CD8-positive, alpha-beta memory T cell (primary cell): ENCODE measurements around the gene HMGXB4. TPM values are rescaled to one million over a fixed set of nuclear protein-coding genes. Genes with fewer than 3 reads are reported as not detected.

Experiments used
- CTCF ChIA-PET: fragments of 350-600 bp; sonication (Branson Sonifier 250); formaldehyde crosslinking; loops from one replicate; lab custom pipeline; 2021; ENCODE audit warnings: antibody characterized with exemption; lab: Charles Lee
- POLR2A ChIA-PET: fragments of 350-600 bp; sonication (Branson Sonifier 250); formaldehyde crosslinking; loops from one replicate; lab custom pipeline; 2021; ENCODE audit warnings: antibody characterized with exemption; lab: Charles Lee
- DNase-seq, 5 donors: peaks; one replicate each; pipeline versions ENCODE4 v3.0.0 to v3.0.0-alpha.2; 2020 to 2022; ENCODE audit warnings: mixed read lengths in 1 of 5
- H3K27ac ChIP-seq: one replicate; pipeline ENCODE4 v1.7.0; 2013; ENCODE audit warnings: low read depth, mild to moderate bottlenecking, low read length, moderate library complexity
- H3K27me3 ChIP-seq: 2 replicates; pipeline ENCODE4 v1.7.0; 2013; ENCODE audit warnings: low read length, mild to moderate bottlenecking; ENCODE audit not compliant: insufficient read depth, poor library complexity, severe bottlenecking
- H3K36me3 ChIP-seq: 2 replicates; pipeline ENCODE4 v1.7.0; 2013; ENCODE audit warnings: mild to moderate bottlenecking, low read length, moderate library complexity; ENCODE audit not compliant: insufficient read depth
- H3K4me1 ChIP-seq: 2 replicates; pipeline ENCODE4 v1.7.0; 2013; ENCODE audit warnings: mild to moderate bottlenecking, low read length, moderate library complexity; ENCODE audit not compliant: insufficient read depth
- H3K4me3 ChIP-seq: 2 replicates; pipeline ENCODE4 v1.7.0; 2013; ENCODE audit warnings: mild to moderate bottlenecking, low read length
- H3K9me3 ChIP-seq: 2 replicates; pipeline ENCODE4 v1.7.0; 2013; ENCODE audit warnings: mild to moderate bottlenecking, low read length
- H3K27ac Mint-ChIP-seq, 8 donors: one replicate each; pipeline ENCODE4 v1.8.0; 2020 to 2021; ENCODE audit warnings: mixed read lengths in 8 of 8, mild to moderate bottlenecking in 6 of 8, inconsistent platforms in 3 of 8, moderate library complexity in 3 of 8
- H3K27me3 Mint-ChIP-seq, 2 donors: one replicate each; pipeline ENCODE4 v1.8.0; 2020 to 2021; ENCODE audit warnings: mixed read lengths in 2 of 2, mild to moderate bottlenecking in 1 of 2, moderate library complexity in 1 of 2
- H3K36me3 Mint-ChIP-seq, 3 donors: one replicate each; pipeline ENCODE4 v1.8.0; 2020 to 2021; ENCODE audit warnings: mixed read lengths in 3 of 3, inconsistent platforms in 1 of 3, mild to moderate bottlenecking in 1 of 3
- H3K4me1 Mint-ChIP-seq, 3 donors: one replicate each; pipeline ENCODE4 v1.8.0; 2020 to 2021; ENCODE audit warnings: mixed read lengths in 3 of 3, inconsistent platforms in 1 of 3, mild to moderate bottlenecking in 1 of 3
- H3K4me3 Mint-ChIP-seq, 7 donors: one replicate each; pipeline ENCODE4 v1.8.0; 2020 to 2021; ENCODE audit warnings: mixed read lengths in 7 of 7, mild to moderate bottlenecking in 6 of 7, moderate library complexity in 4 of 7, inconsistent platforms in 2 of 7
- H3K9me3 Mint-ChIP-seq, 5 donors: one replicate each; pipeline ENCODE4 v1.8.0; 2020 to 2022; ENCODE audit warnings: mixed read lengths in 5 of 5, mild to moderate bottlenecking in 3 of 5, moderate library complexity in 2 of 5, inconsistent platforms in 1 of 5
- polyA plus RNA-seq: library from polyadenylated mRNA; unstranded; fragments of 300-500 nt; fragmentation: Illumina TruSeq; gene quantifications from one replicate; pipeline ENCODE4 v1.2.3, GENCODE V29; 2021
- total RNA-seq, 2 experiments: library from RNA; stranded (reverse); gene quantifications; one replicate each; pipeline ENCODE4 v1.2.3, GENCODE V29; 2021

Gene HMGXB4
- total and polyA plus RNA-seq, 3 experiments from 2014 or later: 13.7 to 35.9 (median 35.4) TPM

DNA sequence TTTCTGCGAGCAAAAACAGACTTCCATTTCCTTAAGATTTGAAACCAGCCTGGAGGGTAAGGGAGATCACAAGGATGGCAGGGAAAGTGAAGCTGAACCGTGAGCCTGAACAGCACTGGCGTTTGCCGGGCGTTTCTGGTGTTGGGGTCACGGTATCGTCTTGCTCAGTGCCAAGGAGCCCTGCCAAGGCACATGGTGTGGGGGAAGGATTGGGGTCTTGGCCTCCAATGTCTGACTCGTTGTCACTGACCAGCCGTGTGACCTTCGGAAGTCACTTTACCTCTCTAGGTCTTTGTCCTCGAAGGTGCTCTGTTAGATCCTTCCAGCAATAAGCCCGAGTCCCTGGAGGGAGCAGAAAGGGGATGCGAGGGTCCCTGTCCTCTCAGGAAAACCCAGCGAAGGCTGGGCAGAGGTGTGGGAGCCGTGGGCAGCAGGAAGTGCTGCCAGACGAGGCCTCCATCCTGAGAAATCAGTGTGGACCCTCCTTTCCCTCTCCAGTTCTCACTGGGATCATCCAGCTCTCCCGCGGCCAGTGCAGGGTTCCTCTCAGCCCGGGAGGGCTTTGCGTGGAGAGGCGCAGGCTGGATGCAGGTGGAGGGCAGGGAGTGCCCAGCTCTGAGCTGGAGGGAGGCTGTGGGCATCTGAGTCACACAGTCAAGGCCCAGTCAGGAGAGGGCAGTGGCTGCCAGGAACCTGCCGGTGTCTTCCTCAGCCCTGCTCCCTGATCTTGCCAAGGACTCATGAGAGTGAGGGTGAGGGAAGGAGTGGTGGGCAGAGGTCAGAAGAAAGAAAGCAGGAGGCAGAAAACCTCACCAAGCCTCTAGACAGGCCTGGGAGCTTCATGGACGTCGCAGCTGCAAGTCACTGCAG, 61.3 kb downstream of the HMGXB4 start:
- POLR2A ChIA-PET: no interaction called here

DNA sequence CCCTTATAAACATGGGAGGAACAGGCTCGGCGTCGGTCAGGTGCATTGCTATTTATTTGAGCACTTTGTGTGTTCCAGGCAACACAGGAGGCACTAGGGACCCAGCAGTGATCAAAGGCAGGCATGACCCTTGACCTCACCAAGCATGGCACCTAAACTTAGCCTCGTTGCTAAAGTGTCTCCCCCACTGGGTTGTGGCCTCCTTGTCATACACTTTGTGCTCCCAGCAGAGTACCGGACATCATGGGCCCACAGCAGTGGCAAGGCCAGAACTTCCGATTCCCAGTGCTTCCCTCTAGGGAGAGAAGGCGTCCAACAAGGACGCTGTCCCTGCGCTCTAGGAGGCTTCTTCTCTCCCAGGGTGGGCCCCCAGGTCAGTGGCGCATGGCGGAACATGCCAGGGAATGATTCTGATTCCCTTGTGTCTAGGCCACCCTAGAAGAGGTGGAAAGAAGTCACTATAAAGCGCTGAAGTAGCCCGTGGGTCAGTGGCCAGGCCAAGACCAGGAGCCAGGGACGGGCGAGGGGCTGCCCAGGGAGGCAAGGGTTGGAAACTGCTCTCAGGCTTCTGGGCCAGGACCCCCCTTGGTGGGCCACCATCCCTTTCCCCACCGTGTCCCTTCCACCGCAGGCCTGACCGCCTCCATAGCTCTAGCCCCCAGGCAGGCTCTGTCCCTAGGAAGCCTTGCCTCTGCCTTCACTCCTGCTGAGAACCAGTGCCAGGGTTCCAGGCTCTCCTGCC, 62.1 kb downstream of the HMGXB4 start:
- peaks cover 6% of the 10 kb centered on the region for H3K4me1 ChIP-seq
- no peaks in the 10 kb centered on the region for H3K27me3 ChIP-seq
- POLR2A ChIA-PET: no interaction called here
- peak in 1 of 5 donors; percentile 36 for DNase-seq
- peaks cover 3 to 17% (median 14%) of the 10 kb centered on the region in 3 donors for H3K4me1 Mint-ChIP-seq
- H3K9me3 ChIP-seq: no peaks in the 10 kb centered on the region
- H3K36me3 Mint-ChIP-seq: peaks cover 0 to 79% (median 7%) of the 10 kb centered on the region in 3 donors
- H3K27ac ChIP-seq: no peak overlapping the region
- peaks cover 20% of the 10 kb centered on the region for H3K36me3 ChIP-seq
- H3K4me3 Mint-ChIP-seq: no peak overlapping the region
- H3K4me3 ChIP-seq: no peak overlapping the region
- H3K27me3 Mint-ChIP-seq: no peaks in the 10 kb centered on the region
- CTCF ChIA-PET: no interaction called here
- no peaks in the 10 kb centered on the region for H3K9me3 Mint-ChIP-seq
- peak overlapping the region in 2 of 8 donors; percentile 8 to 60 for H3K27ac Mint-ChIP-seq

More for the DNA sequence above, 61.3 kb downstream of the HMGXB4 start:
- H3K36me3 ChIP-seq: peaks cover 13% of the 10 kb centered on the region
- peaks cover 6% of the 10 kb centered on the region for H3K4me1 ChIP-seq
- peak in 1 of 5 donors; percentile 11 for DNase-seq
- CTCF ChIA-PET: no interaction called here
- no peak overlapping the region for H3K4me3 Mint-ChIP-seq
- H3K9me3 ChIP-seq: no peaks in the 10 kb centered on the region
- no peak overlapping the region for H3K4me3 ChIP-seq
- peaks cover 0 to 74% (median 4%) of the 10 kb centered on the region in 3 donors for H3K36me3 Mint-ChIP-seq
- H3K27ac Mint-ChIP-seq: peak overlapping the region in 2 of 8 donors; percentile 27 to 60
- H3K27ac ChIP-seq: no peak overlapping the region
- H3K4me1 Mint-ChIP-seq: peaks cover 6 to 24% (median 19%) of the 10 kb centered on the region in 3 donors
- H3K27me3 Mint-ChIP-seq: no peaks in the 10 kb centered on the region
- no peaks in the 10 kb centered on the region for H3K27me3 ChIP-seq
- no peaks in the 10 kb centered on the region for H3K9me3 Mint-ChIP-seq

GRCh38 chr22:35322126-35322525, 64.8 kb downstream of the HMGXB4 start:
- Histone ChIP-seq H3K36me3 (peaks cover 37% of the 10 kb centered on the region), H3K27ac (no peak overlapping the region), H3K4me3 (no peak overlapping the region), H3K4me1 (no peaks in the 10 kb centered on the region), H3K27me3 (no peaks in the 10 kb centered on the region), H3K9me3 (no peaks in the 10 kb centered on the region)
- DNase-seq: no peak
- peak overlapping the region in 1 of 8 donors; percentile 26 for H3K27ac Mint-ChIP-seq
- peaks cover 0 to 93% (median 17%) of the 10 kb centered on the region in 3 donors for H3K36me3 Mint-ChIP-seq
- CTCF ChIA-PET: interaction anchor here (1.4 kb wide), 1 partner anchor 29 kb away, joined by 3 read pairs; no protein-coding TSS in a partner anchor
- H3K27me3 Mint-ChIP-seq: no peaks in the 10 kb centered on the region
- no peaks in the 10 kb centered on the region for H3K9me3 Mint-ChIP-seq
- H3K4me1 Mint-ChIP-seq: no peaks in the 10 kb centered on the region
- peak overlapping the region in 1 of 7 donors; percentile 32 for H3K4me3 Mint-ChIP-seq
- POLR2A ChIA-PET: no interaction called here

DNA sequence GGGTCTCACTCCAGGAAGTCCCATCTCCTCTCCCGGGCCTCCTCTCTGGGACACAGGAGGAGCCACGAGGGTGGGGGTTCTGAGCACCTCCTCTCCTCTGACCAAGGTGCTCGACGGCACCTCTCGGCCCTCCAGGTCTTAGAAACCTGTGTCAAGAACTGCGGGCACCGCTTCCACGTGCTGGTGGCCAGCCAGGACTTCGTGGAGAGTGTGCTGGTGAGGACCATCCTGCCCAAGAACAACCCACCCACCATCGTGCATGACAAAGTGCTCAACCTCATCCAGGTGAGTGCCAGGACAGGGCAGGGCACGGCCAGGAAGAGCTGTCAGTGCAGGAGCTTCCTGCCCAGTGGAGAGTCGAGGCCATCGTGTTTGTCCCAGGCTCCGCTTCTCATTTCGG, 65.6 kb downstream of the HMGXB4 start:
- Histone ChIP-seq H3K4me3 (no peak overlapping the region), H3K27me3 (no peaks in the 10 kb centered on the region), H3K36me3 (peaks cover 32% of the 10 kb centered on the region), H3K9me3 (no peaks in the 10 kb centered on the region), H3K27ac (no peak overlapping the region), H3K4me1 (no peaks in the 10 kb centered on the region)
- no peaks in the 10 kb centered on the region for H3K9me3 Mint-ChIP-seq
- peaks cover 0 to 2% (median under 1%) of the 10 kb centered on the region in 3 donors for H3K4me1 Mint-ChIP-seq
- no peaks in the 10 kb centered on the region for H3K27me3 Mint-ChIP-seq
- no peak for DNase-seq
- ChIA-PET POLR2A (no interaction called here), CTCF (interaction anchor here (1.4 kb wide), 1 partner anchor 28 kb away, joined by 3 read pairs; no protein-coding TSS in a partner anchor)
- no peak overlapping the region for H3K27ac Mint-ChIP-seq
- H3K36me3 Mint-ChIP-seq: peaks cover 0 to 93% (median 17%) of the 10 kb centered on the region in 3 donors
- H3K4me3 Mint-ChIP-seq: no peak overlapping the region

- Histone ChIP-seq H3K27ac (no peak overlapping the region), H3K36me3 (peaks cover 28% of the 10 kb centered on the region), H3K4me3 (no peak overlapping the region), H3K4me1 (no peaks in the 10 kb centered on the region), H3K9me3 (no peaks in the 10 kb centered on the region), H3K27me3 (no peaks in the 10 kb centered on the region)
- peaks cover 0 to 6% (median 4%) of the 10 kb centered on the region in 3 donors for H3K4me1 Mint-ChIP-seq
- peaks cover 0 to 93% (median 17%) of the 10 kb centered on the region in 3 donors for H3K36me3 Mint-ChIP-seq
- no peaks in the 10 kb centered on the region for H3K27me3 Mint-ChIP-seq
- H3K9me3 Mint-ChIP-seq: no peaks in the 10 kb centered on the region
- DNase-seq: no peak
- H3K27ac Mint-ChIP-seq: no peak overlapping the region
- POLR2A ChIA-PET: no interaction called here
- H3K4me3 Mint-ChIP-seq: no peak overlapping the region
- CTCF ChIA-PET: no interaction called here
These were observed 66.0 kb downstream of the HMGXB4 start for GRCh38 chr22:35323305-35323704.

DNA sequence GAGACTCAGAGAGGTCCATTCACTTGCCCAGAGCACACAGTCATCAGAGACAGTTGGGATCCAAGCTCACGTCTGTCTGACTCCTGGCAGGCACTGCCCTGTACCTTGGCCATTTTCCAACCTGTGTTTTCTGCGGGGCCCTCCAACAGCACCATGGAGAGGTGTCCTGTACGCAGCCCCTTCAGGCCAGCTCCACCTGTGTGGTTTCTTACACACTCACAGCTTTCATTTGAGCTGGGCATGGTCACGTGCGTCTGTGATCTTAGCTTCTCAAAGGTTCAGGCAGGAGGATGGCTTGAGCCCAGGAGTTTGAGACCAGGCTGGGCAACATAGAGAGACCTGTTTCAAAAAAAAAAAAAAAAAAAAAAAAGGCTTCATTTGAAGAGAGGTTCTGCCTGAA, 66.8 kb downstream of the HMGXB4 start:
- peaks cover 26% of the 10 kb centered on the region for H3K36me3 ChIP-seq
- H3K9me3 Mint-ChIP-seq: no peaks in the 10 kb centered on the region
- H3K27me3 Mint-ChIP-seq: no peaks in the 10 kb centered on the region
- H3K4me1 Mint-ChIP-seq: peaks cover 2 to 11% (median 8%) of the 10 kb centered on the region in 3 donors
- H3K4me3 ChIP-seq: no peak overlapping the region
- H3K36me3 Mint-ChIP-seq: peaks cover 0 to 90% (median 17%) of the 10 kb centered on the region in 3 donors
- peaks cover 2% of the 10 kb centered on the region for H3K4me1 ChIP-seq
- no peaks in the 10 kb centered on the region for H3K27me3 ChIP-seq
- H3K27ac Mint-ChIP-seq: peak overlapping the region in 1 of 8 donors; percentile 21
- H3K27ac ChIP-seq: no peak overlapping the region
- no peaks in the 10 kb centered on the region for H3K9me3 ChIP-seq
- no peak for DNase-seq
- no peak overlapping the region for H3K4me3 Mint-ChIP-seq
- POLR2A ChIA-PET: no interaction called here
- CTCF ChIA-PET: no interaction called here

DNA sequence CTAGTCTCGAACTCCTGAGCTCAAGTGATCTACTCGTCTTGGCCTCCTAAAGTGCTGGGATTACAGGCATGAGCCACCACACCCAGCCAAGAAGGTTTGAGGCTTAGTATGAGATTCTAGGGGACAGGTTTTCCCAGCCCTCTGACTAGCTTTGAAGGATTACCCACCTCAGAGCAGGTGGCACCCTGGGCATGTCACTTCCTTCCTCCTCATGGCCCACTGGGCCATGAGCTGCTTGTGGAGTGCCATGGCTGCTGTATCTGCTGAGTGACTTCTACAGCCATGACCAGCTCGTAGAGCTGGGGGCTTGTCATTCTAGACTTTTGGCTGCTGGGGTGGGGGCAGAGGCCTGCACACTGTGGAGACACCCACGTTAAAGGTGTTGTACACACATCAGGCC, 67.5 kb downstream of the HMGXB4 start:
- Histone ChIP-seq H3K27me3 (no peaks in the 10 kb centered on the region), H3K9me3 (no peaks in the 10 kb centered on the region), H3K27ac (no peak overlapping the region), H3K4me3 (no peak overlapping the region), H3K4me1 (peaks cover 9% of the 10 kb centered on the region), H3K36me3 (peaks cover 26% of the 10 kb centered on the region)
- H3K9me3 Mint-ChIP-seq: no peaks in the 10 kb centered on the region
- no peaks in the 10 kb centered on the region for H3K27me3 Mint-ChIP-seq
- ChIA-PET POLR2A (interaction anchor here (1.2 kb wide), 1 partner anchor 33 kb away, joined by 3 read pairs; no protein-coding TSS in a partner anchor), CTCF (no interaction called here)
- peaks cover 6 to 17% (median 15%) of the 10 kb centered on the region in 3 donors for H3K4me1 Mint-ChIP-seq
- H3K27ac Mint-ChIP-seq: no peak overlapping the region
- H3K36me3 Mint-ChIP-seq: peaks cover 0 to 89% (median 18%) of the 10 kb centered on the region in 3 donors
- no peak overlapping the region for H3K4me3 Mint-ChIP-seq
- DNase-seq: no peak
